ENCODE results near the gene SYNE1.
"Not testable (repeated sequence)": the region's sequence is repeated elsewhere in the genome, so short reads cannot be mapped to it uniquely, and the experiment has no call there.

SYNE1 gene

GRCh38 chr6:152138344-152138743 is 498.8 kb downstream of the SYNE1 start:
- not testable (repeated sequence) for DNase-seq (ENCODE audit: low read depth in 2 of 2)

- DNase-seq (ENCODE audit: low read depth in 2 of 2), result no peak
Measured at GRCh38 chr6:152136449-152136825, 500.7 kb downstream of the SYNE1 start.

GRCh38 chr6:152135755-152136448 is 501.3 kb downstream of the SYNE1 start:
- no peak for DNase-seq (ENCODE audit: low read depth in 2 of 2)

DNA sequence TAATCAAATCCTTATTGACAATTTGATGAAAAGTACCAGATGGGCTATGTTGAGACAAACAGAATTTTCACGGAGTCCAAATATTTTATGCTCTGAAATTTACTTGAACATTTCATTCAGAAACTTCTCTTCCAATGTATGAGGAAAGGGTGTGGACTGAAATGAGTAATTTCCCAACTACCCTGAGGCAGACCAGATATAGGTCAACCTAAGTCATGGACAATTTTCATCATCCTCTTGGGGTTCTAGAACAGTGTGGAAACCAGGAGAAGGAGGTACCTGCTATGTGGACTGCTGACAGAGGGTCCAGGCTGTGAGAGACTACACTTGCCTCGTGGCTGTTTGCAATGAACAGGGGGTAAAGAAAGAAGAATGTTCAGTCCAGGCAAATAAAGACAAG is 506.7 kb downstream of the SYNE1 start:
- DNase-seq (ENCODE audit: low read depth in 2 of 2), result no peak

GRCh38 chr6:152129691-152130151 is 507.4 kb downstream of the SYNE1 start:
- DNase-seq (ENCODE audit: low read depth in 2 of 2), result no peak

- DNase-seq (ENCODE audit: low read depth in 2 of 2), result no peak
Measured at GRCh38 chr6:152127432-152128165, 509.6 kb downstream of the SYNE1 start.

- no peak for DNase-seq (ENCODE audit: low read depth in 2 of 2)
Measured at GRCh38 chr6:152124429-152125074, 512.6 kb downstream of the SYNE1 start.

GRCh38 chr6:152123076-152123475 is 514.1 kb downstream of the SYNE1 start:
- DNase-seq (ENCODE audit: low read depth in 2 of 2), result no peak

DNA sequence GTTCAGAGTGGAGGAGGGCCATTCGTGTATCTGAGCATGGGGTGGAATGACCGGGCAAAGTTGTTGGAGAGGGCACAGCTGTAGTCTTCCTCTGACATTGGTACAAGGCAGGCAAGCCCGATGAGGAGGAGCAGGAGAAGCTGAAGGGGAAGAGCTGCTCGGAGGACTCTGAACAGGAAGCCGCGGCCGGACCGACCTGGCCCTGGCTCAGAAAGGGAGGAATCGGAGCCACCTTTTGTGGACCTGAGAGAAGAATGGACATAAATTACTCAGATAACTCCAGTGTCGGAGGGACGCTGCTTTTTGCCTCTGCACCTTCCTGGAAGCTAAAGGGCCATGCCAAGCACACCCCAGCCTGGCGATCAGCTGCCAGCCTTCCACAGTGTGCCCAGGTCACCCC is 514.7 kb downstream of the SYNE1 start:
- DNase-seq (ENCODE audit: low read depth in 2 of 2), result no peak

- no peak for DNase-seq (ENCODE audit: low read depth in 2 of 2)
Measured at GRCh38 chr6:152121910-152122309, 515.3 kb downstream of the SYNE1 start.

DNA sequence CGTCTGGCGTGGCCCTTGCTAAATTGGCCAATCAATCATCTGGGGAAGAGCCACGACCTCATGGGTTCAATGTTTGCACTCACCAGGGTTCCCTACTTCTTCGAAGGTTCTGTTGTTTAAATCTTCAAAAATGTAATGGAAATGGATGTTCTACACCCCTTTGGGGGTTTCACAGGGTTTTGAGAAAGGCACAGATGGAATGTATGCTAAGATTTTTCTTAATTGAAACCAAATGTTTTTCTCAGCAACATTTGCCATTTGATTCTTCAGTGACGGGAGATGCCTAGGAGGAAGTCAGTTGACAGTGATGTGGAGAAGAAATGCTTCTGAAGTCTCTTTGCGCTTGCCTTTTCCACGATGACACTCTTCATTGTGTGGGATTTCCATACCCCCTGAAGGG is 517.3 kb downstream of the SYNE1 start:
- no peak for DNase-seq (ENCODE audit: low read depth in 2 of 2)

DNA sequence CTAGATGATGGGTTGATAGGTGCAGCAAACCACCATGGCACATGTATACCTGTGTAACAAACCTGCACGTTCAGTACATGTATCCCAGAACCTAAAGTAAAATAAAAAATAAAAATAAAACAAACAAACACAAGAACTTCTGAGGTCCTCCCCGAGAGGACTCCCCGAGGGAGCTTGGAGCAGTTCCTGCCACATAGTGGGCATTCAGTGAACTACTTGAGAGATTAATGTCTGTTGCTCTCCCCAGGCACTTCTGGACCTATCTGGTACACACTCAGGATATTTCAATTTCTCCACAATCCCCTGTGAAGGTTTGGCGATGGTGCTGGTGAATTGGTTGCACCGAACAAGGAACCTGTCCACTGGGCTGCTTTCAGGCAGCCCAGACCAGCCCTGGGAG is 518.5 kb downstream of the SYNE1 start:
- no peak for DNase-seq (ENCODE audit: low read depth in 2 of 2)

DNA sequence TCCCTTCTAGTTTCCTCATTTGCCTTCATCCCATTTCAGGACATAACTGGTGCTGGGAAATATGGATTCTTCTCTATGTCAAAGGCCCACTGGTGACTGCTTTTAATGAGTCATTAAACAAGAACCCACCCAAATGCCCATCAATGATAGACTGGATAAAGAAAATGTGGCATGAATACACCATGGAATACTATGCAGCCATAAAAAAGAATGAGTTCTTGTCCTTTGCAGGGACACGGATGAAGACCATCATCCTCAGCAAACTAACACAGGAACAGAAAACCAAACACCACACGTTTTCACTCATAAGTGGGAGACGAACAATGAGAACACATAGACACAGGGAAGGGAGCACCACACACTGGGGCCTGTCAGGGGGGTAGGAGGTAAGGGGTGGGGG is 518.9 kb downstream of the SYNE1 start:
- no peak for DNase-seq (ENCODE audit: low read depth in 2 of 2)

- DNase-seq (ENCODE audit: low read depth in 2 of 2), result no peak
Measured at GRCh38 chr6:152117156-152118133, 519.7 kb downstream of the SYNE1 start.

DNA sequence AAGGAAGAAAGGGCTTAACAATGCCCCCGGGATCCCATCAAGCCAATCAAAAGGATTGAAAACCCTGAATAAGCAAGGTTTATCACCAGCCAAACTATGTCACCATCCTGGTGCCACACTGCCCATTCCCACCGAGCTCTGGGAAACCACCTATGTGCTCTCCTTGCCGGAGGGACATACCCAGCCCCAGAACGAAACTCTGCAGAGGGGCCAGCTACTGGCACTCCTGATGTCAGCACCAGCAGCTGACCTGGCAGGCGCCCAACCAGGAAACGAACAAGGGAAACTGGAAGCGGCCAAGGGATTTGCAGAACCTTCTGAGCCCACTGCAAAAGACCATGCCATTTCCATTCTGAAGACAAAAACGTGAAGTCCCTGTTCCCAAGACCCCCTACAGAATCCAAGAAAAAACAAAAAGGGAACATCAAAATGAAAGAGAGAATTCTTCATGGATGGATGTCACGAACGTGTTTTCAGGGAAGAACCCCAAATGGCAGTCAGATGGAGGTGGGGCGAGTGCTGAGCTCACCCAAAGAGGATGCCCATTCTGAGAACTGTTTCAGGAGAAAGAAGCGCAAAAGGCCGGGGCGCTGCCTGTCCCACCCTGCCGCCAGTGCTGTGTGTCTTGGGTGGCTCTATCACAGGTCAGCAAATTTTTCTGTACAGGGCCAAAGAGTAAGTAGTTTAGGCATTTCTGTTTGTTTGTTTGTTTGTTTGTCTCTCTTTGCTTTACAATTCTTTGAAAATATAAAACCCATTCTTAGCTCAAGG is 524.5 kb downstream of the SYNE1 start:
- DNase-seq (ENCODE audit: low read depth in 2 of 2), result no peak

GRCh38 chr6:152110886-152111820 is 526.0 kb downstream of the SYNE1 start:
- DNase-seq (ENCODE audit: low read depth in 2 of 2), result no peak

DNA sequence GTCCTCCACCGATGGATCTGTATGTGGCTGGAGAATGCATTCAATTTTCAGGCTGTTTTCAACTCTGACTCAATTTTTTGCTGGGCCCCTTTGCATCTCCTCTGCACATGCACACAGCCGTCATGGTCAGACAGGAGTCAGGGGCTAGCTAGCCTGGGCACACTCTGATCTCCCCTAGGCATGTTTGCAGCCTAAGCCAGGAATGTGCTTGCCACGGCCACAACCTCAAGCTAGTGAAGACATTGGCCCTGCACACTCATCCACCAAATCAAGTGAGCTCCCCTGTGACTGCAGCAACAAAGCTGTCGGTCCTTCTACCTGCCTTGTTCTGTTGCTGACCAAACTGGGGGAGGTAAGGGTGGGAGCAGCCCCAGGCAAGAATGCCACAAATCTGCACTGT is 529.2 kb downstream of the SYNE1 start:
- DNase-seq (ENCODE audit: low read depth in 2 of 2), result no peak

- no peak for DNase-seq (ENCODE audit: low read depth in 2 of 2)
Measured at GRCh38 chr6:152100183-152100618, 537.0 kb downstream of the SYNE1 start.

DNA sequence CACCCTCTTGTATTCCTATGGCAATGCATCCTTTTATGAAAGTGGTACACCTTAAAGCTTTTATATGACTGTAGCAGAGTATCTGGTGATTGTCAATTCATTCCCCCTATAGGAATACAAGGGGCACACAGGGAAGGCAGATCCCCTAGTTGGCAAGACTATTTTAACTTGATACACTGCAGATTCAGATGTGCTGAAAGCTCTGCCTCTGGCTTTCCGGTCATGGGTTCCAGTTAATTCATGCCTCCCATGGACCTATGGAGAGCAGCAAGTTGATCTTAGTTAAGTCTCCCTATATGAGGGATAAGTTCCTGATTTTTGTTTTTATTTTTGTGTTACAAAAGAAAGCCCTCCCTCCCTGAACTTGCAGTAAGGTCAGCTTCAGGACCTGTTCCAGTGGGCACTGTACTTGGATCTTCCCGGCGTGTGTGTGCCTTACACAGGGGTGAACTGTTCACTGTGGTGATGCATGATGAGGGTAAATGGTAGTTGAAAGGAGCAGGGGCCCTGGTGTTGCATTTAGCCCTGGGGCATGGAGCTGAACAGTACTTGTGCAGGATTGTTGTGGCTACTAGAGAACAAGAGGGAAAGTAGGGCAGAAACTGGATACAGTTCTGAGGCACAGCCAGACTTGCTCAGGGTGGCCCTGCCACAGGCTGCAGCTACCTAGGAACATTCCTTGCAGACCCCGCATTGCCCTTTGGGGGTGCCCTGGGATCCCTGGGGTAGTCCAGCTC is 537.5 kb downstream of the SYNE1 start:
- no peak for DNase-seq (ENCODE audit: low read depth in 2 of 2)

Data from stimulated activated CD4-positive, alpha-beta T cell treated with anti-CD3 and anti-CD28 coated beads, Interleukin-4, amount 100 ng/mL, for 48 hours (primary cell).